HG03025 (cell line): ENCODE data around the gene PRDM9.
"Not testable (repeated sequence)": the region's sequence is repeated elsewhere in the genome, so short reads cannot be mapped to it uniquely, and the experiment has no call there.

Source experiments
- ATAC-seq: cut with Tn5 transposase; IDR thresholded peaks from one replicate; pipeline ENCODE4 v1.9.1; 2021; ENCODE audit warnings: mild to moderate bottlenecking, moderate library complexity; ENCODE audit not compliant: unreplicated experiment, low FRiP score

Gene PRDM9

GRCh38 chr5:23507278-23507685, at the start of gene PRDM9:
Gene PRDM9 (plus strand): TSS chr5:23507609. CDS start chr5:23509034, 1,425 bp downstream.
- no peak for ATAC-seq

GRCh38 chr5:23457780-23458179, 49.6 kb upstream of the PRDM9 start:
- no peak for ATAC-seq

GRCh38 chr5:23459214-23459613, 48.2 kb upstream of the PRDM9 start:
- ATAC-seq: no peak

GRCh38 chr5:23461576-23461975, 45.8 kb upstream of the PRDM9 start:
- ATAC-seq: no peak

- no peak for ATAC-seq
These were observed 41.0 kb upstream of the PRDM9 start for GRCh38 chr5:23466401-23466912.

GRCh38 chr5:23468658-23469057, 38.8 kb upstream of the PRDM9 start:
- ATAC-seq: no peak

- no peak for ATAC-seq
These were observed 33.5 kb upstream of the PRDM9 start for GRCh38 chr5:23473915-23474314.

GRCh38 chr5:23474315-23474714, 33.1 kb upstream of the PRDM9 start:
- no peak for ATAC-seq

GRCh38 chr5:23476580-23476979, 30.8 kb upstream of the PRDM9 start:
- ATAC-seq: no peak

GRCh38 chr5:23482642-23483041, 24.8 kb upstream of the PRDM9 start:
- ATAC-seq: no peak

- no peak for ATAC-seq
These were observed 24.3 kb upstream of the PRDM9 start for GRCh38 chr5:23483090-23483489.

- ATAC-seq: no peak
These were observed 23.3 kb upstream of the PRDM9 start for GRCh38 chr5:23484096-23484495.

- not testable (repeated sequence) for ATAC-seq
These were observed 21.2 kb upstream of the PRDM9 start for GRCh38 chr5:23486227-23486626.

- no peak for ATAC-seq
These were observed 16.4 kb upstream of the PRDM9 start for GRCh38 chr5:23490993-23491392.

GRCh38 chr5:23494558-23494957, 12.9 kb upstream of the PRDM9 start:
- no peak for ATAC-seq

- ATAC-seq: no peak
These were observed 10.8 kb upstream of the PRDM9 start for GRCh38 chr5:23496576-23496975.

GRCh38 chr5:23506329-23507236, 826 bp upstream of the PRDM9 start:
- no peak for ATAC-seq

GRCh38 chr5:23510434-23510833, 3.0 kb downstream of the PRDM9 start:
- ATAC-seq: not testable (repeated sequence)

- ATAC-seq: no peak
These were observed 15.1 kb downstream of the PRDM9 start for GRCh38 chr5:23522553-23522952.

GRCh38 chr5:23523031-23523430, 15.6 kb downstream of the PRDM9 start:
- no peak for ATAC-seq

GRCh38 chr5:23523998-23524397, 16.6 kb downstream of the PRDM9 start:
- ATAC-seq: no peak

GRCh38 chr5:23525751-23526150, 18.3 kb downstream of the PRDM9 start:
- no peak for ATAC-seq
